ENCODE data around the gene CYBRD1.

DNA sequence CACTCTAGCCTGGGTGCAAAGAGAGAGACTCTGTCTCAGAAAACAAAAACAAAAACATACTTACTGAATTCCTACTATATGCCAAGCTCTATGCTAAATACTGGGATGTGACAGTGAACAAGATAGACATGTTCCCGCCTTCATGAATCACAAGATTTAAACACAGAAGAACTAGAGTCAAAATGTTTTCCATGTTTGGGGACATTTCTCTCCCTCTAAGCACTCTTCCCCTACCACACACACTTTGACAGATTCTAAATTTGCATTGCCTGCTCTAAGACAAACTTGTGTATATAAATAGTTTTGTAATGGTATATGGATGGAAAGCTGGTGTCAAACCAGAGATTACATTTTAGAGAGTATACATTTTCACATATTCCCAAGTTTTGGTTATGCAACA is 11.1 kb downstream of the CYBRD1 start:
- TF ChIP-seq, protein P1, sequence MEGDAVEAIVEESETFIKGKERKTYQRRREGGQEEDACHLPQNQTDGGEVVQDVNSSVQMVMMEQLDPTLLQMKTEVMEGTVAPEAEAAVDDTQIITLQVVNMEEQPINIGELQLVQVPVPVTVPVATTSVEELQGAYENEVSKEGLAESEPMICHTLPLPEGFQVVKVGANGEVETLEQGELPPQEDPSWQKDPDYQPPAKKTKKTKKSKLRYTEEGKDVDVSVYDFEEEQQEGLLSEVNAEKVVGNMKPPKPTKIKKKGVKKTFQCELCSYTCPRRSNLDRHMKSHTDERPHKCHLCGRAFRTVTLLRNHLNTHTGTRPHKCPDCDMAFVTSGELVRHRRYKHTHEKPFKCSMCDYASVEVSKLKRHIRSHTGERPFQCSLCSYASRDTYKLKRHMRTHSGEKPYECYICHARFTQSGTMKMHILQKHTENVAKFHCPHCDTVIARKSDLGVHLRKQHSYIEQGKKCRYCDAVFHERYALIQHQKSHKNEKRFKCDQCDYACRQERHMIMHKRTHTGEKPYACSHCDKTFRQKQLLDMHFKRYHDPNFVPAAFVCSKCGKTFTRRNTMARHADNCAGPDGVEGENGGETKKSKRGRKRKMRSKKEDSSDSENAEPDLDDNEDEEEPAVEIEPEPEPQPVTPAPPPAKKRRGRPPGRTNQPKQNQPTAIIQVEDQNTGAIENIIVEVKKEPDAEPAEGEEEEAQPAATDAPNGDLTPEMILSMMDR (IDR thresholded peaks at IDR 0.05), result no peak
- no peak for TF ChIP-seq POLR2A (IDR thresholded peaks at IDR 0.05)
